Measurements from ENCODE around the gene ADGRG3. TPM values are rescaled to one million over a fixed set of nuclear protein-coding genes. Genes with fewer than 3 reads are reported as not detected.
A peak's percentile ranks its signal among the peaks of the same experiment; 100 is the strongest.

The ADGRG3 gene
- total RNA-seq, 1 experiment from 2014 or later, result not detected

GRCh38 chr16:57620335-57621231, 47.5 kb upstream of the ADGRG3 start:
- Histone ChIP-seq H3K27me3 (ENCODE audit: insufficient read depth, low read length) (no peaks in the 10 kb centered on the region), H3K9ac (ENCODE audit: low read length) (peak overlapping the region; percentile 70), H3K27ac (ENCODE audit: low read depth, low read length) (peak overlapping the region; percentile 90), H3K9me2 (ENCODE audit: insufficient read depth) (no peaks in the 10 kb centered on the region), H3K36me3 (ENCODE audit: control insufficient read depth in 1 of 2, insufficient read depth in 2 of 2, low read length in 2 of 2) (no peaks in the 10 kb centered on the region), H2AFZ (ENCODE audit: low read depth, low read length, poor library complexity, severe bottlenecking) (no peak overlapping the region), H3K4me3 (replicated peaks in 1 of 2; ENCODE audit: low read depth in 1 of 2, low read length in 2 of 2) (peak overlapping the region; percentile 75 to 82), H4K20me1 (ENCODE audit: insufficient read depth) (no peaks in the 10 kb centered on the region), H3K4me2 (ENCODE audit: low read length) (peak overlapping the region; percentile 99), H3K9me3 (ENCODE audit: control insufficient read depth in 1 of 2, insufficient read depth in 1 of 2, low read depth in 1 of 2, low read length in 2 of 2) (no peaks in the 10 kb centered on the region), H3K4me1 (ENCODE audit: control insufficient read depth in 1 of 2, insufficient read depth in 2 of 2, low read length in 2 of 2) (peaks cover 53 to 60% of the 10 kb centered on the region in 2 experiments), H3K79me2 (ENCODE audit: insufficient read depth, low read length) (no peaks in the 10 kb centered on the region)
- peak; percentile 36 for ATAC-seq
- ChIA-PET POLR2A (interaction anchor here (0.8 to 1.7 kb wide), 7 partner anchors 8 to 115 kb away, joined by 3 to 6 read pairs (median 4); partner anchors contain the start of gene ADGRG1), CTCF (interaction anchor here (1.5 to 1.7 kb wide), 2 partner anchors 8 to 29 kb away, joined by 4 to 8 read pairs; partner anchors contain the start of gene ADGRG1), RAD21 (ENCODE audit: low non-redundant PET in 1 of 2, low total read pairs in 2 of 2, uncharacterized antibody in 2 of 2, unreplicated experiment in 2 of 2) (no interaction called here)
- DNase-seq (ENCODE audit: low read depth, low spot score), result no peak
- intact Hi-C loops (cut with micrococcal nuclease), result loop anchor here (2.0 kb wide), 1 partner anchor 20 kb away; no protein-coding TSS in a partner anchor
- TF ChIP-seq EGR1 (IDR thresholded peaks at IDR 0.05; ENCODE audit: low read depth) (no peak), ZFX (IDR thresholded peaks at IDR 0.05) (0 out of 2 replicates have a peak, but pooled peaks have one; percentile 28), POLR2AphosphoS5 (IDR thresholded peaks at IDR 0.05; ENCODE audit: low read depth, low read length) (0 out of 2 replicates have a peak, but pooled peaks have one; percentile 2), CBX3 (IDR thresholded peaks at IDR 0.05; ENCODE audit: low read depth) (no peak), ATF3 (IDR thresholded peaks at IDR 0.05) (no peak), CTCF (IDR thresholded peaks at IDR 0.05 in 2 of 3, conservative IDR thresholded peaks at IDR 0.05 in 1 of 3; ENCODE audit: borderline replicate concordance in 1 of 3, insufficient read depth in 1 of 3, low read depth in 2 of 3, low read length in 2 of 3) (no peak)
- BruUV-seq (replicated peaks), result TSS peak; percentile 51

Measured in HCT116 (cell line).